GM12891 (cell line): ENCODE data around the gene MAML2.

Experiments used
- POLR2A ChIP-seq: IDR thresholded peaks from 2 replicates; pipeline ENCODE4 v1.6.1; 2011; ENCODE audit warnings: low read depth, low read length, control low read depth
- TAF1 ChIP-seq: IDR thresholded peaks from 2 replicates; pipeline ENCODE4 v1.6.1; 2011; ENCODE audit warnings: low read depth, low read length, control low read depth

DNA sequence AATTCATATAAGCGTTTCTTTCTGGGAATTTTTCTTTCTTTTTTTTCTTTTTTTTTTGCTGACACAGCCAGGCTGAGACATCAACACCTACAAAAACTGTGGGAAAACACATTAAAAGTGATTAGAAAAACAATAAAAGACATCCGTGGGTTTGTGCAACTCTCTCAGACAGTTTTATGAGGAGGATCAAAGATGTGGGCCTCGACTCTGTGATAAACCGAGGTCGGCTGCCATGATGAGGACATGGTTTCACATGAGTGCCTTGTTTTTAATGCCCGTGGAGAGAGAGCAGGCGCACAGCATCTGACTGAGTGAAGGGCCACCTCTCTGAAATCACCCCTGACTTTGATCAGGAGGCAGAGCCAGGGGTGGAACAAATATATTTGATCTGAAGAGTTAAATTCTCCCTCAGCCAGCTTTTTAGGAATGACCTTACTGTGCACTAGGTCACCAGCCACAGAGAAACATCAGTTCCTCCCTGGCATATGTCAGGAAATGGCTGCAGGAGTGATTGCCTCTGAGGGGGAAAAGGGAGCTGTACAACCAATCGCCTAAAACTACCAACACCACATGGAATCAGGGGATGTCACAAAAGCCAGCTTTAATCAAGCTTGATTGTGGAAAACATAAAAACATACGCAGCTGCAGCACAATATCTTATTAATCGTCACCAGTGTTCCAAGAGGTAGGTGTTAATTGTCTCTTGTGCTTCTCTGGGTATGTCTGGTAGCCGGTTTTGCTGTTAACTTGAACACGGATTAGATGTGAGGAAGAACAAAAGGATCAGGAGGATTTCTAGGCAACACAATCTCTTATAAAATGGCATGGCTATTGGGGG lies 164.7 kb downstream of the MAML2 start:
- TF ChIP-seq POLR2A (no peak), TAF1 (no peak)
